HG03558 (cell line): ENCODE data around the gene GIPC3.
"Not testable (repeated sequence)": the region's sequence is repeated elsewhere in the genome, so short reads cannot be mapped to it uniquely, and the experiment has no call there.

ENCODE experiments used
- ATAC-seq: cut with Tn5 transposase; IDR thresholded peaks from one replicate; pipeline ENCODE4 v1.9.1; 2021; ENCODE audit warnings: moderate number of reproducible peaks; ENCODE audit not compliant: unreplicated experiment; ENCODE audit errors: extremely low read depth

GIPC3 gene

DNA sequence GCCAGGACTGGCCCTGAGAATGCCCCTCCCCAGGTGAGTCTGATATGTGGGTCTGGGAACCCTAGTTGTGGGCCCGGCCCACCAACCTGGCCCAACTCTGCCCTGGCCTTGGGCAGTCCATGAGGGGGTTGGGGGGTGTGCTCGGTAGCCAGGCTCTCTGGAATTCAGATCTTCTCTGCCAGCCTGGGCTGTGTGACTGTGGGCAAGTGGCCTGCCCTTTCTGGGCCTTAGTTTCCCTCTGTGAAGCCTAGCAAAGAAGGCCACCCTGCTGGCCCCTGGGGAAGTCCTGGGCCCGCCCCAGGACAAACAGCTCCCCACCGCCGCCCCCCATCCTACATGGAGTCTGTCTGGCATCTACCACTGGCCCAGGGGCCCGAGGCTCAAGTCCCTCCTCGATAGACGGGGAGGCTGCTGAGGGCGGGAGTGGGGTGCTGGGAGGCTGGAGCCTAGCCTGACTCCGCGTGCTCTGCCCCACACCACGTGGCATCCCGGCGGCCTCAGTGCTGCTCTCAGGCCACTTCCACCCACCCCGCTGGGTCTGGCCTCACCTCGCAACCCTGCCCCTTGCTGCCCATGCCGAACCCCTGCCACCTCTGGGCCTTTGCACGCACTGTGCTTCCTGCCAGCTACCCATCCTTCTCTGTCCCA is 29.7 kb downstream of the GIPC3 start:
- ATAC-seq: no peak

GRCh38 chr19:3615524-3616135 is 30.4 kb downstream of the GIPC3 start:
- no peak for ATAC-seq

GRCh38 chr19:3617463-3617862 is 32.2 kb downstream of the GIPC3 start:
- ATAC-seq: no peak

DNA sequence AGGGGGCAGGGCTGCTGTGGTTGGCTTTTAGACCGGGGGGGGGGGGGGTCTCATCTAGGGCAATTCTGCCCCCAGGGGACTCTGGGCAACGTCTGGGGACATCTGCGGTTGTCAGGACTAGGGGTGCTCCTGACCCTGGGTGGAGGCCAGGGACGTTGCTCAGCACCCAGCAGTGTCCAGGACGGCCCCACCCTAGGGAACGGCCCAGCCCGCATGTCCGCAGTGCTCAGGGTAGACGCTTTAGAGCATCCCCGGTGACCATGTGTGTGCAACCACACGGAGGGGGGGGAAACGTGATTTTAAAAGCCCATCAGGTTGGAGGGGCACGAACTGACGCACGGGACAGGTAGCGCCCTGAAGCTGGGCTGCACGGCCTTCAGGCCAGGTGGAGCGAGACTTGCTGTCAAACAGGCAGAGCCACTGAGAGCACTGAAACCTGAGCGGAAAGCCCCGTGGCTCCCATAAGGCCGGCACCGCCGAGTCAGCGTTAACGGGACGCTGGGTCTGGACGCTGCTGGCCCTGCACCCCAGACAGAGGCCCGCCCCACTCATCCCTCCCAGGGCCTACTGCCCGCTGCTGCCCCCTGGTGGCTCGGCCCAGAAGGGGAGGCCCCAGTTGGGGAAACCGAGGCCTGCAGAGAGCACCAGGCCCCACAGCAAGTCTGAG is 33.0 kb downstream of the GIPC3 start:
- no peak for ATAC-seq

GRCh38 chr19:3618811-3619630 is 33.7 kb downstream of the GIPC3 start:
- no peak for ATAC-seq

DNA sequence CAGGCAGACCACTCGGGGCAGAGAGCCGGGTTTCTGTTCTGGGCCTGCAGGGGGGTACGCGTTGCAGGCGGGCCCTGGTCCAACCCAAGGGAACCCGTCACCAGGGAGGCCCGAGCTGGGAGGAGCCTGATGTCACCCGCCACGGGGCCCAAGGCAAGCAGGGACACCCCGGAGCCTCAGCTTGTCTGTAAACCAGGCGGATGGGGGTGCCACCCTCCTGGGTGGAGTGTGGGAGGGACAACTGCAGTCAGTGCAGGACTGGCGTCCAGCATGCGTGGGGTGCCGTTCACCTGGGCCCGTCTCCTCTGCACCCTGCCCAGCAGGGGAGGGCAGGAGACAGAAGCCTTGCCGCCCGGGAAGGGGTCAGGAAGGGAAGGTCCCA is 34.3 kb downstream of the GIPC3 start:
- no peak for ATAC-seq

DNA sequence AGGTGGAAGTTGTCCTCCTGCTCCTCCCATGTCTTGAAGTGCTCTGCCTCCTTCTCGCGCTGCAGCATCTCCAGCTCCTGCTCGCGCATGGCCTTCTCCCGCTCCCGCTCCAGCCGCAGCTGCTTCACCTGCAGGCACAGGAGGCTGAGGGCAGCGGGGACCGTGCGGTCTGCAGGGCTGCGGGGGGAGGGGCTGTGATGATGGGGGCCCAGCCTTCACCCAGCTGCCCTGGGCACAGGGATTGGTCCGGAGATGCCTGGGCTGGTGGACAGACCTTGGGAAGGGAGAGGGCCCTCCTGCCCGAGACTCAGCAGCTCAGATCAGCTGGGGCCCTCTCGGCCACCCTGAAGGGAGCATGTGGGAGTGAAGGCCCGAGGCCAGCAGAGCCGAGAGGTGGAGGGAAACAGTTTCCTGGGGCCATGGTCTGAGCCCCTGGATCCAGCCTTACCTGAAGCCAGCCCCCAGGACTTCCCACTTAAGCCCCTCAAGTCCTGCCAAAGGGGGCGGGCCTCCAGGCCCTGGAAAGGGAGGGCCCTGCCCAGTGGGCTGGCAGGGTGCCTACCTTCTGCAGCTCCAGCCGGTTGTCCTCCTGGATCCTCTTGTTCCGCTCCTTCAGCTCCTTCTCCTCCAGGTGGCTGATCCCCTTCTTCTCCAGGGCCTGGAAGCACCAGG is 35.0 kb downstream of the GIPC3 start:
- no peak for ATAC-seq

- ATAC-seq: no peak
Observed at GRCh38 chr19:3620817-3621547, 35.7 kb downstream of the GIPC3 start.

DNA sequence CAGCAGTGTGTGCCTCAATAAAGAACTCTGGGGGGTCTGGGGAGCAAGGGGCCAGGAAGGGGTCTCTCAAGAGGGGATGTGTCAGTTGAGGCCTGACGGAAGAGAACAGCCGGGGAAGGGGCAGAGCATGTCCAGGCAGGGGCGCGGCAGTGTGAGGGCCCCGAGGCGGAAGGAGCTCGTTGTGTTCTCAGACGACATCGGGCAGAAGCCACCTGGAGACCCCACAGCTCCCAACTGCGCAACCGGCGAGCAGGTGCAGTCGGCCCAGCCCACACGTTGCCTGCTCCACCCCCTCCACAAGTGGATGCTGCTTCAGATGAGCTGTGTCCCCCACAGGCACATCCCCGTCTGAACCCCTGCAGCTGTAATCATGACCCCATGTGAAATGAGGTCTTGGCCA is 36.4 kb downstream of the GIPC3 start:
- no peak for ATAC-seq

DNA sequence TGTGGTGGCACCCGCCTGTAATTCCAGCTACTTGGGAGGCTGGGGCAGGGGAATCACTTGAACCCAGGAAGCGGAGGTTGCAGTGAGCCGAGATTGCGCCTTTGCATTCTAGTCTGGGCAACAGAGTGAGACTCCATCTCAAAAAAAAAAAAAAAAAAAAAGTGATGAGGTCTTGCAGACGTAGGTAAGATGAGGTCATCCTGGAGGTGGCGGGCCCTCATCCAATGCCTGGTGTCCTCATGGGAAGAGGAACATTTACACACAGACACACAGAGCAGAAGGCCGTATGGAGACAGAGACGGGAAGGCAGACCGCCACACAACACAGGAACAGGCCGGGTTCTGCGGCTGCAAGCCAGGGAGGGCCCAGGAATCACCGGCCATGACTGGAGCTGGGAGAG is 36.9 kb downstream of the GIPC3 start:
- ATAC-seq: no peak

DNA sequence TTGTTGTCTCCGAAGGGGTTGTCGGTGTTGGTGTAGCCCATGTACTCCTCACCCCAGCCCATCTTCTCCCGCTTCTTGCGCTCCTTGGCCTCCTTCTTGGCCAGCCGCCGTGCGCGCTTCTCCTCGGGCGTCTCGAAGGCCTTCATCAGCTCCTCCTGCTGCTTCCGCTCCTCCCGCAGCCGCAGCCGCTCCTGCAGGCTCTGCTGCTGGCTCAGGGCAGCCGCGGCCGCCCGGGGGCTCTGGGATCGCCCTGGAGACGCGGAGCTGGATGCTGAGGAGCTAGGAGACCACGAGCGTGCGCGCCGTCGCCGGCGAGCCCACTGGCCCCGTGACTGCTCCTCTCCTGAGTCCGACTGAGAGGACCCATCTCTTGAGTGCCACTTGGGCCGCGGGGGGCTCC is 38.4 kb downstream of the GIPC3 start:
- ATAC-seq: no peak

GRCh38 chr19:3625996-3626472 is 40.8 kb downstream of the GIPC3 start:
- ATAC-seq: no peak

DNA sequence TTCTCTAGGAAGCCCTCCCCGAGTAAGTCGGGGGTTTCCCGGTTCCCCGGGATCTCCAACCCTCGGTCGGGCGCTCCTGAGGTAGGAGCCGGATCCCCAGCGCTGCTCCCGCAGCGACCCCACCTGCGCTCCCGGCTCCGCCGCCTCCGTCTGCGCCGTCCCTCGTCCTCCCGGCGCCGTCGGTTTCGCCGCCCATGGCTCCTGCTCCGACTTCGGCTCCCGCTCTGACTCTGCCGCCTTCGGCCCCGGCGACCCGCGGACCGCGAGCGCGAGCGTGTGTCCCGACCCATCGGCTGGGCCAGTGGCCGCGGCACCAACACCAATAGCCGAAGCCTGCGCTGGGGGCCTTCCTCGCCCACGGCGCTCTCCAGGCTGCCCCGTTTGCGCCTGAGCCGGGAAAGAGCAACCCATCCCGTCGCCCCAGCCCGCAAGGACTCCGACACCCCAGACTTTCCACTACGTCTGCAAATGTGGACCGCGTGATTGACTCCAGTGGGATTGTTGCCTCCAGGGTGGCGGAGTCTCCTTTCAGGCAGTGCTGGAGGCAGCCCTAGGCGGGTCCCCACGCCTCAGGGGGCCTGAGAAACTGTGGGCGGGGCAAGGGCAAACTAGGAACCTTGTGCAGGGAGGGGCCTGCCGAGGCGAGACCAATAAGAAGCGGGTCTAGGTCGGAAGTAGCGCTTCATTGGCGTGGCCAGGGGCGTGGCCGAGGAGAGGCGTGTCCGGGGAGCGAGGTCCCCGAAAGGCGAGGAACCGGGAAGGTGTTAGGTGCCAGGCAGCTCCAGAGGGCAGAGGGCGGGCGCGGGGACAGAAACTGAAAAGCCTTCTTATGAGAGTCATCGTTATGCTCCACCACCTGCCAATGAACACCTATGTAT is 41.4 kb downstream of the GIPC3 start, which contains the start of gene CACTIN:
TSS of gene CACTIN (minus strand) at position 318 of the 878 bp plus-strand sequence. CDS start at position 290, 28 bp downstream.
- ATAC-seq: peak; percentile 47

DNA sequence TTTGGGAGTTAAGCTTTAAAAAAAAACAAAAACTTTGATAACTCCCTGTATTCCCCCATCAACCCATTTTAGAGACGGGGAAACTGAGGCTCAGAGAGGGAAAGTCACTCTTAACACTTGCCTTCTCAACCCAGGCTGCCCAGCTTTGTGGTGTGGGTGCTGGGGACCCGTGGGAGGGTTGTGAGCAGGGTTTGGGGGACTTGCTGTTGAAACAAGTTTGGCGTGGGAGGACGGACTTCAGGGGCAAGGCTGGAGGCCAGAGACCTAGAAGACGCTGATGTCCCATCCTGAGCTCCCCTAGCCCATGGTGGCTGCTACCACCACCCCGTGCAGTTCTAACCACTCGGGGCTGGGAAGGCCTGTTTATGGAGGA is 42.1 kb downstream of the GIPC3 start:
- no peak for ATAC-seq

- not testable (repeated sequence) for ATAC-seq
Observed at GRCh38 chr19:3628766-3629165, 43.5 kb downstream of the GIPC3 start.

GRCh38 chr19:3631053-3631861 is 46.0 kb downstream of the GIPC3 start:
- no peak for ATAC-seq

- no peak for ATAC-seq
Observed at GRCh38 chr19:3632098-3632497, 46.8 kb downstream of the GIPC3 start.
